H1 (cell line): Measurements from ENCODE around the gene ATG16L2. TPM values are rescaled to one million over a fixed set of nuclear protein-coding genes. Genes with fewer than 3 reads are reported as not detected.

Experiments
- FOSL1 ChIP-seq: IDR thresholded peaks from 2 replicates; pipeline ENCODE4 v1.6.1; 2011; ENCODE audit warnings: mild to moderate bottlenecking, low read depth, low read length, moderate library complexity; ENCODE audit not compliant: insufficient read depth
- KDM4A ChIP-seq: IDR thresholded peaks from one replicate; pipeline ENCODE4 v1.7.1; 2012; ENCODE audit warnings: low read depth, mild to moderate bottlenecking, moderate library complexity, low read length, inconsistent platforms; ENCODE audit not compliant: severe bottlenecking
- KDM5A ChIP-seq: fragments of 200-600 bp; IDR thresholded peaks from 2 replicates; pipeline ENCODE4 v1.7.1; 2012; ENCODE audit warnings: mild to moderate bottlenecking, low read length, inconsistent platforms, mixed read lengths
- POLR2A ChIP-seq, 2 experiments: IDR thresholded peaks; 1 replicate in 1 of 2; 2 replicates in 1 of 2; pipeline ENCODE4 v1.6.1; 2011; ENCODE audit warnings: low read depth in 2 of 2, low read length in 2 of 2, mild to moderate bottlenecking in 2 of 2; ENCODE audit errors: control extremely low read depth in 1 of 2
- RNF2 ChIP-seq: fragments of 200-900, 300-1000 bp; sonication (generic); IDR thresholded peaks from 2 replicates; pipeline ENCODE4 v1.7.1; 2016; ENCODE audit warnings: borderline replicate concordance, low read depth, mild to moderate bottlenecking, antibody characterized with exemption, low read length; ENCODE audit not compliant: poor library complexity, severe bottlenecking; ENCODE audit errors: missing control alignments
- SIRT6 ChIP-seq: IDR thresholded peaks from one replicate; pipeline ENCODE4 v1.7.1; 2012; ENCODE audit warnings: low read length, inconsistent platforms
- SRF ChIP-seq: IDR thresholded peaks from 2 replicates; pipeline ENCODE4 v1.6.1; 2011; ENCODE audit warnings: mild to moderate bottlenecking, low read depth, low read length, moderate library complexity
- TCF12 ChIP-seq: IDR thresholded peaks from 2 replicates; pipeline ENCODE4 v1.6.1; 2011; ENCODE audit warnings: low read depth, mild to moderate bottlenecking, low read length
- polyA plus RNA-seq, 7 experiments: library from polyadenylated mRNA; depleted of rRNA in 3 of 7; stranded (reverse) in 5 of 7; unstranded in 2 of 7; fragments of >200 nt in 5 of 7; fragments of 200-250 nt in 2 of 7; gene quantifications; 1 replicate in 5 of 7; 2 replicates in 1 of 7; 4 replicates in 1 of 7; pipeline versions ENCODE4 v1.2.1 to v1.2.3, GENCODE V29; 2011 to 2013; ENCODE audit warnings: missing spikeins in 2 of 7, mixed read lengths in 2 of 7
- total RNA-seq: library from RNA; stranded (reverse); fragmentation: NEBNext Ultra II Directional; extraction: Animal tissue kit (Norgen Biotek cat#: 25700); gene quantifications from 2 replicates; pipeline ENCODE4 v1.2.1, GENCODE V29; 2021

The ATG16L2 gene
- total and polyA plus RNA-seq, 2 of the 8 experiments (the other 6 are each of a cell fraction or from before 2014, with no cell fraction given) = 11.0 to 18.5 TPM

DNA sequence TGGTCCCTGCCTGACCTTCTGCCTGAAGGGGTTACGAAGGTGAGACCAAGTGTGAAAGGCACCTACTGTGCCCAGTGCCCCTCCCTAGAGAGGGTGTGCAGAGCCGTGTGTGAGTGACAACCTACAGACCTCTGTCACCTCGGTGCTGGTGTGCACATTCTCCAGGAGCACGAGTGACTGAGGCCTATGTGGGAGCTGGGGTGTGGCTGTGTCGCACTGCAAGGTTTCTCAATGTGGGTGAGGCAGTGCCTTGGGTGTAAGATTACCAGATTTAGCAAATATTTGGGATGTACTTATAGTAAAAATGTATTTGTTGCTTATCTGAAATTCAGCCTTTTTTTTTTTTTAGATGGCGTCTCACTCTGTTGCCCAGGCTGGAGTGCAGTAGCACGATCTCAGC lies 26.0 kb upstream of the ATG16L2 start (continued):
- TF ChIP-seq RNF2 (no peak), SIRT6 (no peak), SRF (no peak), POLR2A (IDR thresholded peaks at IDR 0.05; ENCODE audit: control extremely low read depth in 1 of 2, low read depth in 2 of 2, low read length in 2 of 2) (no peak), KDM4A (no peak), TCF12 (no peak), FOSL1 (no peak), KDM5A (no peak)
